Upper lobe of left lung (tissue), 4 donors: ENCODE data around the gene NSD1.

Source experiments
- CTCF ChIP-seq, 6 experiments: fragments of 450-650 bp in 4 of 6; fragments of 200-600 bp in 2 of 6; sonication (generic) in 2 of 6; IDR thresholded peaks; one replicate each; pipeline ENCODE4 v1.5.1; 2016 to 2019; ENCODE audit warnings: antibody characterized with exemption in 6 of 6
- POLR2A ChIP-seq, 4 donors: fragments of 450-650 bp; IDR thresholded peaks; one replicate each; pipeline ENCODE4 v1.5.1; 2016 to 2017; ENCODE audit warnings: antibody characterized with exemption in 4 of 4, mild to moderate bottlenecking in 2 of 4

GRCh38 chr5:177095088-177095669, 38.4 kb upstream of the NSD1 start:
- no peak for TF ChIP-seq POLR2A (IDR thresholded peaks at IDR 0.05)
- TF ChIP-seq CTCF (IDR thresholded peaks at IDR 0.05), result no peak
